Stimulated activated CD8-positive, alpha-beta memory T cell treated with anti-CD3 and anti-CD28 coated beads, Interleukin-2, amount 100 ng/mL, for 1 hour (primary cell): ENCODE results near the gene SHANK1.
"Not testable (repeated sequence)": the region's sequence is repeated elsewhere in the genome, so short reads cannot be mapped to it uniquely, and the experiment has no call there.

Source experiments
- DNase-seq, 2 donors: peaks; one replicate each; pipeline ENCODE4 v3.0.0-alpha.2; 2020; ENCODE audit warnings: low read depth in 2 of 2

SHANK1 gene

DNA sequence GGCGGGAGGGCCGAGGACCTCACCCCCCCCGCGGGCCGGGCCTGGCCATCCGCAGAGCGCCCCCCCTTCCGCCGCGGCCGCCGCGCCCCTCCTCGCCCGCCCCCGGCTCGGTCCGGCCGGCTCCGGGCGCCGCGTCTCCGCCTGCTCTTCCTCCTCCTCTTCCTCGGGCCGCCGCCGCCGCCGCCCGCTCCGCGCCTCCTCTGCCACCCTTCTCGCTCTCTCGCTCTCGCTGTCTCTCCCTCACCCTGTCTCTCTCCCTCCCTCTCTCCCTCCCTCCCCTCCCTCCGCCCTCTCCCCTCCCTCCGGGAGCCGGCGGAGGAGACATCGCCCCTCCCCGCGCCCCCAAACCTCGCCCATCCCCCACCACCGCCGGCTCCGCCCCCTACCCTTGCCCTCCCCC lies at the start of gene SHANK1:
SHANK1 (minus strand) TSS at position 237 of the 400 bp plus-strand sequence. CDS start 2,883 bp downstream, outside the sequence.
- no peak for DNase-seq

DNA sequence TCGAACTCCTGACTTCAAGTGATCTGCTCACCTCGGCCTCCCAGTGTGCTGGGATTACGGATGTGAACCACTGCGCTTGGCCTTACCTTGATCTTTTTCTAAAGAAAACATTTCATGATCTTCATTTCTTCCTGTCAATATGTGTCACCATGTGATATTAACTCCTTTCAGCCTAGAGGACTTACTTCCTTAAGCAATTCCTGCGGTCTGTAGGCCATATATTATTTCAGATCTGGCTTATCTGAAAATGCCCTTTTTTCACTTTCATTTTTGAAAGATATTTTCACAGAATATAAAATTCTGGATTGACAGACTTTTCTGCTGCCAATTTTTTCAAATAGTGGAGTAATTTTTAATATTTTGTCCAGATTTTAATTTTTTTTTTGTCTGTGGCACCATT lies 48.7 kb upstream of the SHANK1 start:
- no peak for DNase-seq

DNA sequence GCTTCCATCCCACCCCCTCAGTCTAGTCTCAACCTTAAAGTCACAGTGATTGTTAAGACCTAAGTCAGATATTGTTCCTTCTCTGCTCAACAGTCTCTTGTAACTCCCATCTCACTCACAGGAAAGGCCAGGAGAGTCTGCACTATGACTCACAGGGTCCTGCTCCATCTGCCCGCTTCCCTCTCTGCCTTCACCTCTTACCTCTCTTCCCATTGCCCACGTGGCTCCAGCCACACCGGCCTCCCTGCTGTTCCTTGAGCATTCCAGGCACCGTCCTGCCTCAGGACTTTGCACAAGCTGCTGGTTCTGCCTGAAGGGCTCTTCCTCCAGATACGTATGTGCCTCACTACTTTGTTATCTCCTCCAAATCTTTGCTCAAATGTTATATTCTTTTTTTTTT lies 47.7 kb upstream of the SHANK1 start:
- DNase-seq, result not testable (repeated sequence)

DNA sequence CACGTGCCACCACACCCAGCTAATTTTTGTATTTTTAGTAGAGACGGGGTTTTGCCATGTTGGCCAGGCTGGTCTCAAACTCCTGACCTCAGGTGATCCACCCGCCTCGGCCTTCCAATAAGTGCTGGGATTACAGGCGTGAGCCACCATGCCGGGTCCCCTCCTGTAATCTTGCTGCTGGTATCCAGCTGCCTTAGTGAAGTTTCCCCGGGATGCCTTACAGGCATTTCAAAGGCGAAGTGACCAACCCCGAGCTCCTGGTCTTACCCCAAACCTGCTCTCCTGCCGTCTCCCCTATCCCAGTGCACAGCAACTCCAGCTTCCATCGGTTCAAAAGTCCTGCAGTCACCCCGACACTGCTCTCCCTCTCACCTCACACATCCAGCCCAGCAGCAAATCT lies 47.1 kb upstream of the SHANK1 start:
- not testable (repeated sequence) for DNase-seq

DNA sequence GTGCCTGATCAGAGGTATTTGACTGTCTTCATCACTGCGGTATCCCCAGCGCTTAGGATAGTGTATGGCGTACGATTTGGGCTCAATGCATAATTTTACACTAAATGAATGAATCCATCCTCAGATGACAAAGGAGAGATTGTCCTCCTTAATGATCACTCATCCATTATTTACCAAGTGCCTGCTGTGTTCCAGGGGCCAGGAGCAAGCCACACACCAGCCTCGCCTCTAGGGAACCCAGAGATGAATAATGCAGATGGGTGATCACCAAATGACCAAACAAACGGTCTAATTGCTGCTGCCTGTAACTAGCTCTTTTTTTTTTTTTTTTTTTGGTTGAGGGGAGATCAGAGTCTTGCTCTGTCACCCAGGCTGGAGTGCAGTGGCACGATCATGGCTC lies 44.8 kb upstream of the SHANK1 start:
- DNase-seq, result no peak

DNA sequence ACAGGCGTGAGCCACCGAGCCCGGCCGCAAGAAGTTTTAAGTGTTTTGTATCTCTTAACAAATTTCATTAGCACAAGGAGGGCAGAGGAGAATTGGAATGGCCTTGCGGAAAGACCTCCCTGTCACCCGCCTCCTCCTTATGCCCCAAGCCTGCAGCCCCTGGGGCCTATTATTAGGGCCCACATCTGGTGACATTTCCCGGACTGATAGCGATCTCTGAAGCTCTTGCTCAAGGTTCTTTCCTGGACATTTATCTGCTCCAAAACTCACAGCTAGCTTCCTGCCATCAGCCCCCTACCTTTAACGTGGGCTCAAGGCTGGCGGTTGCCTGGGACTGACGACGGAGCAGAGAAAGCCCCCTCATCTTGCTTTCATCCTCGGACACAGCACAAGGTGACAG lies 43.9 kb upstream of the SHANK1 start:
- not testable (repeated sequence) for DNase-seq

DNA sequence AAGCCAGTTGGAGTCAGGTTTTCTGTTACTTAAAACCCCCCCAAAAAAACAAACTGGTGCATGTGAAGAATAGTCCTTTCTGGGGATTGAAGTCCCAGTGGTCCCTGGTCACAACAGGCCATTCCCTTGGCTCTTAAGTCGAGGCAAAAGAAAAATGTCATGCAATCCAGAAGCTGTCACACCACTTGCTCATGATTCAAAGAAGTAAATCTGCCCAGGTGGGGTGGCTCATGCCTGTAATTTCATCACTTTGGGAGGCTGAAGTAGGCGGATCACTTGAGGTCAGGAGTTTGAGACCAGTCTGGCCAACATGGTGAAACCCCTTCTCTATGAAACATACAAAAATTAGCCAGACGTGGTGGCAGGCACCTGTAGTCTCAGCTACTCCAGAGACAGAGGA lies 41.9 kb upstream of the SHANK1 start:
- DNase-seq, result not testable (repeated sequence)

DNA sequence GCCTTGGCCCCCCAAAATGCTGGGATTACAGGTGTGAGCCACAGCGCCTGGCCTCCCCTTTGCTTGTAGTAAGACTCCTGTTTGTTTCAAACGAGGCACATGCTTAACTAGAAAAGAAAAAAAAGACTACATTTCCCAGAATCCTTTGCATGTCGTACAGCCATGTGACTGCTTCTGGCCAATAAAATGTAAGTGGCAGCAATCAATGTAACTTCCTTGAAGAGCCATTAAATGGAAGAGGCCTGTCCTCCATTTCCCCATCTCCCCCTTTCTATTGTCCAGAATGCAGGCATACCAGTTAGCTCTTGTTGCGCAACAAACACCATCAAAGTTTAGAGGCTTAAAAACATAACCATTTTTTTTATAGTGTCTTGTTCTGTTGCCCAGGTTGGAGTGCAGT lies 40.3 kb upstream of the SHANK1 start:
- DNase-seq, result no peak

DNA sequence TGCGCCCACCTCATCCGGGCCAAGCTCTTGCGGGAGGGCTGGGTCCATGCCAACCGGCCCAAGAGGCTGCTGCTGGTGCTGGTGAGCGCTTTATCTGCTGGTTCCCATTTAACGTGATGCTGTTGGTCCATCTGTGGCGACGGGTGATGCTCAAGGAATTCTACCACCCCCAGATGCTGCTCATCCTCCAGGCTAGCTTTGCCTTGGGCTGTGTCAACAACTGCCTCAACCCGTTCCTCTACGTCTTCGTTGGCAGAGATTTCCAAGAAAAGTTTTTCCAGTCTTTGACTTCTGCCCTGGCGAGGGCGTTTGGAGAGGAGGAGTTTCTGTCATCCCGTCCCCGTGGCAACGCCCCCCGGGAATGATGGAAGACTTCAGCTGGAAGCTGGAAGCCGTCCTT lies 39.5 kb upstream of the SHANK1 start:
- not testable (repeated sequence) for DNase-seq

DNA sequence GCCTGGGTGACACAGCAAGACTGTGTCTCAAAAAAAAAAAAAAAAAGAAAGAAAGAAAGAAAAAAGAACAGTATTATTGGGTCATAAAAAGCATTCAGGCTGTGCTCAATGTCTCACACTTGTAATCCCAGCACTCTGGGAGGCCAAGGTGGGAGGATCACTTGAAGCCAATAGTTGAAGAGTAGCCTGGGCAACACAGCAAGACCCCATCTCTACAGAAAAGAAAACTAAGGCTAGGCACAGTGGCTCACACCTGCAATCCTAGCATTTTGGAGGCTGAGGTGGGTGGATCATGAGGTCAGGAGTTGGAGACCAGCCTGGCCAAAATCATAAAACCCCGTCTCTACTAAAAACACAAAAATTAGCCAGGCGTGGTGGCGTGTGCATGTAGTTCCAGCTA lies 38.0 kb upstream of the SHANK1 start:
- not testable (repeated sequence) for DNase-seq

DNA sequence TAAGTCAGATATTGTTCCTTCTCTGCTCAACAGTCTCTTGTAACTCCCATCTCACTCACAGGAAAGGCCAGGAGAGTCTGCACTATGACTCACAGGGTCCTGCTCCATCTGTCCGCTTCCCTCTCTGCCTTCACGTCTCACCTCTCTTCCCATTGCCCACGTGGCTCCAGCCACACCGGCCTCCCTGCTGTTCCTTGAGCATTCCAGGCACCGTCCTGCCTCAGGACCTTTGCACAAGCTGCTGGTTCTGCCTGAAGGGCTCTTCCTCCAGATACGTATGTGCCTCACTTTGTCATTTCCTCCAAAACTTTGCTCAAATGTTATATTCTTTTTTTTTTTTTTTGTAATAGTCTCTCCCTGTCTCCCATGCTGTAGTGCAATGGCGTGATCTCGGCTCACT lies 36.6 kb upstream of the SHANK1 start:
- DNase-seq, result not testable (repeated sequence)

DNA sequence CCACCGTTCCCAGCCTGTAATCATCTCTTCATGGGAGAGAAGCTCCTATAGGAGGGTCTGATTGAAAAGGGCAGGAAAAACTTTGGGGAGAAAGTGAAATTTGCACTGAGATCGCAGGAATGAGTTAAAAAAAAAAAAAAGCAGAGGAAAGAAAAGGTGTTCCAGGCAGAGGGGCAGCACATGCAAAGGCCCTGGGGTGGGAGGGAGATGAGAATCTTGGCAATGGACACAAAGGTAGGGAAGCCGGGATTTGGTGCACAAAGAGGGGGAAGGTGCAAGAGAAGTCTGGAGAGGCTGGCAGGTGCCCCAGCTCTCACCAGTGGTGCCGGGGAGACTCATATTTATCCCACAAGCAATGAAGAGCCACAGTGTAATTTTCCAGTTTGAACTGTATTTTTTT lies 34.3 kb upstream of the SHANK1 start:
- DNase-seq, result no peak

DNA sequence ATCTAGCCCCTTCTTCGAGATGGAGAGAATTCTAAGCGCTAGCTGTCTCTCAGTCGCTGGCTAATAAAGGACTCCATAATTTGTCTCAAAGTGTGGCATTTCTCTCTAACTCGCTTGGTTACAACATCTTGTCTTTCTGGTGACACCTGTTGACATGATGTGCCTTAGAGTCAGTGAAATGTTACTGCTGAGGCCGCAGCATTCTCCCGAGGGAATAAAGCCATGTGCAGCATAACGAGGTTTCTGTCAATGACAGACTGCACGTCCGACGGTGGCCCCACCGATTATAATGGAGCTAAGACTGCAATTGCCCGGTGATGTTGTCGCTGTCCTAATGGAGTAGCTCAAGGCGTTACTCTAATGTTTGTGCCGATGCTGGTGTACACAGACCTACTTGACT lies 30.4 kb upstream of the SHANK1 start:
- DNase-seq, result no peak

DNA sequence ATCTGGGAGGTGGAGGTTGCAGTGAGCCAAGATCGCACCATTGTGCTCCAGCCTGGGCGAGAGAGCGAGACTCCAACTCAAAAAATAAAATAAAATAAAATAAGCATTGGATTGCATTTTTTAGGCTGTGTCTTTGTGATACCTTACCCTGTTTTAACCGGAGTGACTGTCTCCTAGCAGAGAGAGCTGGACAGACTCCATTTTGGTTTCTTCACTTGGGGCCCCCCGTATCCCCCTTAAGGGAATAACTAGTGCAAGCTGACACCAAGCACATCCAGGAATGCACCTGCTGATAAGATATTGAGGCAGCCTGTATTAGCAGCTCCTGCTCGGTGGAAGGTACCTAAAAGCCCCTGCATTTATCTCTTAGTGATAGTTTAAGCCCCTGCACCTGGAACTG lies 29.9 kb upstream of the SHANK1 start:
- DNase-seq, result no peak

DNA sequence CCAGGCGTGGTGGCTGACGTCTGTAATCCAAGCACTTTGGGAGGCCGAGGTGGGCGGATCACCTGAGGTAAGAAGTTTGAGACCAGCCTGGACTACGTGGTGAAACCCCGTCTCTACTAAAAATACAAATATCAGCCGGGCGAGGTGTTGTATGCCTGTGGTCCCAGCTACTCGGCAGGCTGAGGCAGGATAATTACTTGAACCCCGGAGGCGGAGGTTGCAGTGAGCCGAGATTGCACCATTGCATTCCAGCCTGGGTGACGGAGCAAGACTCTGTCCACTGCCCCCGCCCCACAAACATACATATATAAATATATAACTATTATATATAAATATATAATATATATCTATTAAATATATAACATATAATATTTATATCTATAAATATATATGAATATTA lies 27.5 kb upstream of the SHANK1 start:
- DNase-seq, result not testable (repeated sequence)

DNA sequence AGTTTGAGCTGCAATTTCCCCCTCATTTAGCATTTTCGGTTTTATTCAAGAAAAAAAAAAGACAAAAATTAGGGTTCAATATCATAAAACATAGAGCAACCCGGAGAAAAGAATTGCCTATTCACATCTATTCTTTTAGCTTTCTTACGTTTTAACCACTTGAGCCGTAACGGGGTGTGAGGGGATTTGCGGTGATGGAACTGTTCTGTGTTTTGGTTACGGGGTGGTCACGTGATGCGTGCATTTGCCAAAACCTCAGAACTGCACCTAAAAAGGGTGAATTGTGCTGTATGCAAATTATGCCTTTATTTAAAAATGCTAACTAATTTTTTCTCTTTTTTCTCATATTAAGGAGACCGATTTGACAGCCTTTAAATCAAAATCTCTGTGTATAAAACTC lies 25.6 kb upstream of the SHANK1 start:
- no peak for DNase-seq

DNA sequence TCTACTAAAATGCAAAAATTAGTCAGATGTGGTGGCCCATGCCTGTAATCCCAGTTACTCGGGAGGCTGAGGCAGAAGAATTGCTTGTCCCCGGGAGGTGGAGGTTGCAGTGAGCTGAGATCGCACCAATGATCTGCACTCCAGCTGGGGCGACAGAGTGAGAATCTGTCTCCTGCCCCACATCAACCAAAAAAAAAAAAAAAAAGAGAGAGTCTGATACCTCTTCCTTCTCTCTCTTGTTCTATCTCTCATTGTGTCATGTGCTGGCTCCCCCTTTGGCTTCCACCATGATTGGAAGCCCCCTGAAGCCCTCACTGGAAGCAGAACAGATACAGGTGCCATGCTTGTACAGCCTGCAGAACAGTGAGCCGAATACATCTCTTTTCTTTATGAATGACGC lies 23.9 kb upstream of the SHANK1 start:
- no peak for DNase-seq

DNA sequence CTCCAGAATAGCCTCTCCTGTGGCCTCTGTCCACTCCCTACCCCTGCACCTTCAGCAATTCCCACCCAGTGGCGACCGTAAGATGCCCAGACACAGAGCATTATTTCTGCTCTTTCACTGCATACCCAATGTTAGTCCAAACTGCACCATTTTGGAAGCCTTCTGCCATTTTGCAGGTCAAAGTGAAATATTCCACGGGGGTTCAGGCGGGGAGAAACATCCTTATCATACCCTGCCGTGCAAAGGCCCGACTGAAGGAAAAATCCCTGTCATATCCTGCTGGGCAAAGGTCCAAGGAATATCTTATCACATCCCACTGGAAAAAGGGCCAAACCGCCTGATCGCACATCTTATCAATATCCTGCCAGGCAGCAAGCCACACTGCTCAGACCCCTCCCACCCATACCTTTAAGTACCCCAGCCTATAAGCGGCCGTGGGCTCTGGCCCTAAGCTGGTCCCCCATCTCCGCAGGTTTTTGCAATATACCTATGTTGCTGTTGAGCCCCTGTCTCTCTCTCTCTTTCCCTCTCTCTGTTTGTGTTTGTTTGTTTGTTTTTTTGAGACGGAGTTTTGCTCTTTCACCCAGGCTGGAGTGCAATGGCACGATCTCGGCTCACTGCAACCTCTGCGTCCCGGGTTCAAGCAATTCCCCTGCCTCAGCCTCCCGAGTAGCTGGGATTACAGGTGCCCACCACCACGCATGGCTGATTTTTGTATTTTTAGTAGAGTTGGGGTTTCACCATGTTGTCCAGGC lies 21.8 kb upstream of the SHANK1 start:
- no peak for DNase-seq

DNA sequence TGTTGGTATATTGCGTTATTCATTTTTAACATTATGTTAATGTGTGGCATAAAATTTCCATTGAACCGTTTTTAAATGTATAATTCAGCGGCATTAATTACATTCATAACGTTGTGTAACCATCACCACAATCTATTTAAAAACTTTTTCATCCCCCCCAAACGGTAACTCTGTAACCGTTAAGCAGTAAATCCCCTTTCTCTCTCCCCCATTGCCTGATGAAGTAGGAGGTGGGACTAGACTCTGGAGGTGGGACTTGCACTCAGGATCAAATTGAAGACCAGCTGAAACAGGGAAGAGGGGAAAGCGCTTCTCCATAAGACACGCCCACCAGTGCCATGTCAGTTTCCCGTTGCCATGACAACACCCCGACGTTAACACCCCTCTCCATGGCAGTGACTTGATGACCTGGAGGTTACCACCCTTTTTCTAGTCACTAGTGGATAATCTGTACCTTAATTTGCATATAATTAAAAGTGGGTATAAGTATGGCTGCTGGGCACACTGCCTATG lies 20.4 kb upstream of the SHANK1 start:
- no peak for DNase-seq

DNA sequence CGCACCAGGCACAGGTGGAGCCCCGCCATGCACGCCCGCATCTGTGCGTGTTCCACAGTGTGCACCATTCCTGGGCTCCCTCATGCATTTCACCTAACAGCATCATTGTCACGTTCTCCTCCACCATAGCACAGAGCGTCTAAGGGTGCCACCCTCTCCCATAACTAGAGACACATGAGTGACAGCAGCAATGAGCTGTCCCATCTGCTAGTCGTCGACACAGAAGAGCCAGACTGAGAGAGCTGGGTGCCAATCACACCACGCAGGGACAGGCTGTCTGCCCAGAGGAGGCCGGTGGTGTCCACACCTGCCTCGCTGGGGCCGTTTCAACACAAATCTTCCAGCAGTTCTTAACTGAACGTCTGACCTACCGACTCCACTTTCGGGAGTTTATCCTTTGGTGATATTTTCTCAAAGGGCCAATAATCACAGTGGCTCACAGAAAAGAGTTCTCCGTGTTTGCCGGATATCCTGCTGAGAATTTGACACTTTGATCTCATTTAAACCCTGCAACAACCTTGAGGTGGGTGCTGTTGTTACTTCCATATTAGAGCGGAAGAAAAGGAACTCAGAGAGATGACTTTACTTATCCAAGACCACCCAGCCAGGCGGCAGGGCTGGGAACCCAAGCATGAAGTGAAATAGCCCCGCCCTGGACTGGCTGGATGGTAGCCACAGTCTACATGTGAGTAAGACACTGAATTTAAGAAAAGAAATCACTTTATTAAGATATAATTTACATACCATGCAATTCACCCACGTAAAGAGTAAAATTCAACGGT lies 19.7 kb upstream of the SHANK1 start:
- DNase-seq, result no peak

DNA sequence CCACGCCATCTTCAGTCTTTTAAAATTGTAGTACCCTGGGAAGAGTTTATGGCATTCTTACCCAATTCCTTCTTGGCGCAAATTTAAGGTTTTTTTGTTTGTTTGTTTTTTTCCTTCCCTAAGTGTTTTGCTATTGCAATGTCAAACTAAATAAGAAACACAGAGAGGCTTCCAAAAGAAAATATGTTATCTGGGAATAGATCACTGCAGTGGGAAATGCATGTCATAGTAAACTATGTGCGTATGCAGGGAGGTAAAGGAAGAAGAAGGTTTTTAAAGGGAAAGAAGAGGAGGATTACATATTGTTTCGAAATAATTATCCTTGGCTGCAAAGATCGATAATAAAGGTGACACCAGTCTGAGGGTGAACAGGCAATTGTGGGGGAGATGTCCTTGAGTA lies 16.7 kb upstream of the SHANK1 start:
- no peak for DNase-seq

DNA sequence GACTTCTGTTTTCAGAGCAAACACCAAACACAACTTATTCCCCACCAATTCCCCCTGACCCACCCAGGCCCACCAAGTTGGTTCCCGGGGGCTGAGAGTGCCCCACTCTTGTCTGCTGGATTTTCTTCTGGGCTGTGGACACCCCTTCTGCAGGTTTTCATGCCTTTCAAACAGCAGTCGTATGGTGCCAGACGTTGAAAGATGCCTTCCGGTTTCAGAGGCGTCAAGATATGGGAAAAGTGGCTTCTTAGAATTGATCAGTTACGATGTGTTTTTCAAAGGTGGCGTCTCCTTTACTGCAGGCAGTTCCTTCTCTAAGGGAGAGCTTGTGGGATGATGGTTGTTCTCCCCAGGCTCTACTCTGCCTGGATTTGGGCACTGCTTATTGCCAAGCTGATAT lies 16.3 kb upstream of the SHANK1 start:
- DNase-seq, result no peak

DNA sequence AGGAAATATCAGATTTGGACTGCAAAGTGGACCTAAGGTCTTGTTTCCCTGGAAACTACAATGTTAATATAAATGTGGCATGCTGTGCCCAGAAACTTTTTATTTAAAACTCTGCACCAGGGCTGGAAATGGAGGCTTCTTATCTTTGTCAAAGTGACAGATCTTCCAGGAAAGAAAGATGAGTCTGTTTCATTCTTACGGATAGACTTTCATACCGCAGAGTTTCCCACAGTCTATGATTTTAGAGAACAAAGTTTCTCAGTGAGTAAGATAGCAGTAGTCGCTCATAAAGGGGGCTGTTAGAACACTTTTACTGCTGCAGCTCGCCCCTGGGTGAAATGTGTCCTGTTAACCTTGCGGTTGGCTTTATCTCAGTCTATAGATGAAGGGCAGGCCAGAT lies 10.3 kb upstream of the SHANK1 start:
- DNase-seq, result no peak
